Measurements from ENCODE around the gene EXOC4.

The EXOC4 gene

DNA sequence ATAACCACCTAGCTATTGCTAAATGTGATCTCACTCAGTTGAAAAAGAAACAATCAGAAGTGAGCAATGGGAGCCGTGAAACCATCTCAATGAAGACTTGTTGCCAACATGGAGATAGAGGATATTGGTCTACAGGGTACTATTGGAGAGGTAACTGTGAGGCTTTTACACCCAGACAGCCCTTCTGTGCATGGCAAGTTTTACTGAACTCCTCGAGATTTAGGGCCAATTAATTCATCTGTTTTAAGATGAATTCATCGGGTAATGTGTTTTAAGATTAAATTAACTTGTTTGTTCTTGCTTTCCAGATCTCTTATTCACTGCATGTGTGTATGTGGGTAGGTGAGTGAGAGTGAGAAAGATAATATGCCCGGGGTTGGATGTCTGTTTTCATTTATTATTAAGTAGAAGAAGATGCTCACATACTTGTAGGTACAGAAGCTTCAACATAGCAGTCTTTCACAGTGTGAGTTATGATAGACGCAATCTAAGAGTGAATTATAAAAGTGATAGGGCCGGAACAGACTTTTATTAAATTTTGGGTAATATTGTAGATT, 323.8 kb downstream of the EXOC4 start:
- DNase-seq (ENCODE audit: extremely low read depth, low read depth) = no peak
- TF ChIP-seq, protein P1, sequence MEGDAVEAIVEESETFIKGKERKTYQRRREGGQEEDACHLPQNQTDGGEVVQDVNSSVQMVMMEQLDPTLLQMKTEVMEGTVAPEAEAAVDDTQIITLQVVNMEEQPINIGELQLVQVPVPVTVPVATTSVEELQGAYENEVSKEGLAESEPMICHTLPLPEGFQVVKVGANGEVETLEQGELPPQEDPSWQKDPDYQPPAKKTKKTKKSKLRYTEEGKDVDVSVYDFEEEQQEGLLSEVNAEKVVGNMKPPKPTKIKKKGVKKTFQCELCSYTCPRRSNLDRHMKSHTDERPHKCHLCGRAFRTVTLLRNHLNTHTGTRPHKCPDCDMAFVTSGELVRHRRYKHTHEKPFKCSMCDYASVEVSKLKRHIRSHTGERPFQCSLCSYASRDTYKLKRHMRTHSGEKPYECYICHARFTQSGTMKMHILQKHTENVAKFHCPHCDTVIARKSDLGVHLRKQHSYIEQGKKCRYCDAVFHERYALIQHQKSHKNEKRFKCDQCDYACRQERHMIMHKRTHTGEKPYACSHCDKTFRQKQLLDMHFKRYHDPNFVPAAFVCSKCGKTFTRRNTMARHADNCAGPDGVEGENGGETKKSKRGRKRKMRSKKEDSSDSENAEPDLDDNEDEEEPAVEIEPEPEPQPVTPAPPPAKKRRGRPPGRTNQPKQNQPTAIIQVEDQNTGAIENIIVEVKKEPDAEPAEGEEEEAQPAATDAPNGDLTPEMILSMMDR (IDR thresholded peaks at IDR 0.05; ENCODE audit: low read depth, low read length) = no peak

DNA sequence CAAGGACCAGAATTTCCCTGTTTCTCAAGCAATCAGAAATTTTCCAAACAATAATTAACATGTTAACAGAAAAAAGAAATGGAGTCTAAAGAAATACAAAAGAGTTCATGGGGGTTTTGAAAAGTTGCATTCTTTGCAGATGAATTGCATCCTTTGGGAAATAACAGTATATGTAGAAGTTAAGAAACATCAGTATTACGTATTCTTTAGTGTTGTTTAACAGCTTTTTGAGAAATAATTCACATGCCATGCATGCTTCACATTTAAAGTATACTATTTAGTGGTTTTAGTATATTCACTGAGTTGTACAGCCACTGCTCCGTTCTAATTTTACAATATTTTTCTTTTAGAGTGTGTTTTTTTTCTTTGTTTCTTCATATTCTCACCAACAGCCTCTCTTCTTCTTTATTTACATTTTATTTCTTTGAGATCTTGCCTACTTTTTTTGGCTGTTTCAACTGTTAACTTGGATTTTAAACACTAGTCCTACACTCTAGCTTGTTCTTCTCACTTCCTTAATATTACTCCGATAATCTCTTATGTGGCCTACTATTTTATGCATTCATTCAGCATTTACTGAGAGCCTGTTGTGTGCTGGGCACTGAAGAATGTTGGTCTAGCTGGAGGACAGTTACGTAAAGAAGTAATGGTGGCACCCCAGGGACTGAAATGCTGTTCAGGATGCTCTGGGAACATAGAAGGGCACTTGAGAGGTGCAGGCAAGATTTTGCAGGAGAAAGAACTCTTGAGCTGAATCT, 330.1 kb downstream of the EXOC4 start:
- TF ChIP-seq, protein P1 (IDR thresholded peaks at IDR 0.05; ENCODE audit: low read depth, low read length) = no peak
- peak; percentile 56 for DNase-seq (ENCODE audit: extremely low read depth, low read depth)

DNA sequence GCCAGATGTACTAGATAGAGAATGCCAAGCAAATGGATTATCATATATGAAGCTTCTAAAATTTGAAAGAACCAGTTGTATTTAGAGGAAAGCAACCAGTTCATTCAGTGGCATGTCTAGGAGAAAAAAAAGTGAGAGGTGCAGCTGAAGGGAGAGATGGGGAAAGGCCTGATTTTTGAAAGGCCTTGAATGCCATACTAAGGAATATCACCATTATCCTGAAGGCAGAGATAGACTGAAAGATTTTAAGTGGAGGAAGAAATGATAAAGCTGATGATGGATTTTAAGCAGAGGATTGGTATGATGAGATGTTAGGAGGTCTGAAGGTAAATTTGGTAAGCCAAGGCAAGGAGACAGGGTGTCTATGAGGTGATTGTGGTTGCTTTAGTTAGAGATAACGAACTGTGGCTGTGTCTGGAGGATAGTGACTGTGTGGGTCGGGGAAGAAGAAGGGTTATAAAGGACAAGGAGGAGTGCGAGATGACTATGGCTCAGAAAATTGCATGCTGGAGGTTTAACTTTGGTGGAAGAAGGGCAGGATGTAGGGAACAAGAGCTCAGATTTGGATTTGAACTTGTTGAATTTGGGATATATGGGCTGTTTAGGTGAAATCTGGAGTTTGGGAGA, 330.8 kb downstream of the EXOC4 start:
- TF ChIP-seq, protein P1 (IDR thresholded peaks at IDR 0.05; ENCODE audit: low read depth, low read length) = no peak
- DNase-seq (ENCODE audit: extremely low read depth, low read depth) = no peak

DNA sequence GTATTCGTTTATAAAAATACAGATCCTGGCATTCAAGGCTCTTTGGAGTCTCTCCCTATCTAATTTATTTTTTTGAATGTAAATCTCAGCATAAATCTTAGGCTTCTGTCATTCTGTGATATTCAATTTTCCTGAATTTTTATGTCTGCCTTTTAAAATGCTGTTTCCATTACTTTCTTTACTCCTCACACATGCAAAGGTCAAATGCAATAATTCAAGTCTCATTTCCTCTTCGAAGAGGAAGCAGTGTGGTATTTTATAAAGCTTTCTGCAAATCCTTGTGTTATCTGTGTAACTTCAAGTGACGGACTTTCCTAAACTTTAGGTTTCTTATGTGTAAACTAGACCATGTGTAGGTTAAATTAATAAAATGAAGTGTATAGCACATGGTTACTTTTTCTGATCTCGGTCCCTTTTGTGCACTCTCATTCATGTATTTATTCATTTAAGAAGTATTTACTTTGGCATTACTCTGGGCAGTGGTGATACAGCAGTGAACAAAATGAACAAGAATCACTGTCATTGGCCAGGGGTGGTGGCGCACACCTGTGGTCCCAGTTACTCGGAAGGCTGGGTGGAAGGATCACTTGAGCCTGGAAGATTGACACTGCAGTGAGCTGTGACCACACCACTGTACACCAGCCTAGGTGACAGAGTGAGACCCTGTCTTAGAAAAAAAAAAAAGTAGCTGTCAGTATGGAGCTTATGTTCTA, 332.2 kb downstream of the EXOC4 start:
- TF ChIP-seq, protein P1 (IDR thresholded peaks at IDR 0.05; ENCODE audit: low read depth, low read length) = no peak

DNA sequence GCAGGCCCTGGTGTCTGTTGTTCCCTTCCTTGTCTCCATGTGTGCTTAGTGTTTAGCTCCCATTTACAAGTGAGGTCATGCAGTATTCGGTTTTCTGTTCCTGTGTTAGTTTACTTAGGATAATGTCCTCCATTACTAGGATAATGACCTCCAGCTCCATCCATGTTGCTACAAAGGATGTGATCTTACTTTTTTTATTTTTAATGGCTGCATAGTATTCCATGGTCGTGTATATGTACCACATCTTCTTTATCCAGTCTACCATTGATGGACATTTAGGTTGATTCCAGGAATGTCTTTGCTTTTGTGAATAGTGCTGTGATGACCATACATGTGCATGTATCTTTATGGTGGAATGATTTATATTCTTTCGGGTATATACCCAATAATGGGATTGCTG, 333.4 kb downstream of the EXOC4 start:
- TF ChIP-seq, protein P1 (IDR thresholded peaks at IDR 0.05; ENCODE audit: low read depth, low read length) = no peak

More for the DNA sequence above, 332.2 kb downstream of the EXOC4 start:
- DNase-seq (ENCODE audit: extremely low read depth, low read depth) = no peak

DNA sequence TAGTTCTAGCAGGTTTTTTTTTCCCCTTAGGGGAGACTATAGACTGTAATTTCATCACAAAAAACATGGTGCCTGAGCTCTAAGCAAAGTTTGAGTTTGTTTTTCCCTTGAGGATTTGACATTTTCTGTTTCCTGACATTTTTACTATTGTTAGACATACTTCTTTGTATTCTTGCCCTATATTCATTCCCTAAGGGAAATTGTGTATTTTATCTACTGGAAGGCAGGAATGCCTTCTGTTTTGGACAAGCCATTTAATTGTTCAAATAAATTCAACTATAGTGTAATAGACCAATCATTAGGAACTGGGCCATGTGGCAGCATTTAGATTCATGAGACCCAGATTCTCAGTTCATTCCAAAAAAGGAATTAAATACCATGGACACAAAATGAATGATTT, 335.0 kb downstream of the EXOC4 start:
- no peak for DNase-seq (ENCODE audit: extremely low read depth, low read depth)
- TF ChIP-seq, protein P1 (IDR thresholded peaks at IDR 0.05; ENCODE audit: low read depth, low read length) = no peak

More for the DNA sequence above, 333.4 kb downstream of the EXOC4 start:
- no peak for DNase-seq (ENCODE audit: extremely low read depth, low read depth)

Measured in AG09319 (cell line).